HG03521 (cell line): Measurements from ENCODE around the gene MAPK8IP3.
"Not testable (repeated sequence)": the region's sequence is repeated elsewhere in the genome, so short reads cannot be mapped to it uniquely, and the experiment has no call there.

ENCODE experiments used
- ATAC-seq: cut with Tn5 transposase; IDR thresholded peaks from one replicate; pipeline ENCODE4 v1.9.1; 2021; ENCODE audit warnings: mild to moderate bottlenecking, moderate library complexity; ENCODE audit not compliant: unreplicated experiment

MAPK8IP3 gene

GRCh38 chr16:1678500-1679098 is 27.4 kb upstream of the MAPK8IP3 start:
- ATAC-seq: peak; percentile 11

GRCh38 chr16:1680361-1680760 is 25.6 kb upstream of the MAPK8IP3 start:
- ATAC-seq: no peak

DNA sequence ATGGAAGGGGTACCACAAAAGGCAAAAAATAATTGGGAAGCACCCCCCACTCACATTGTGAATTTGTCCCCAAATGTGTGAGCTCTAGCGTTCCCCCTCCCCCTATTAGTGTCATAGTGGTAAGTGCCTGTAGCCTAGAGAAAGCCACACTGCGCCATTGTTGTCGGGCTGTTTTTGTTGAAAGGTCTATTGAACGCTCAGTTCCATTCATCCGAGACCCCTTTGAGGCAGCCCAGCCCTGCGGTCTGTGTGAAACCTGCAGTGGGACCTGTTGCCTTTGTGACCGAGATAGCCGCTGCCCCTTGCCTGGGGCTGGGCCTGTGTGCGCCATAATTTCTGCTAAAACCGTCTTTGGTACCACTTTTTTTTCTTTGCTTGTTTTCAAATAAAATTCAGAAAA is 25.0 kb upstream of the MAPK8IP3 start:
- no peak for ATAC-seq

DNA sequence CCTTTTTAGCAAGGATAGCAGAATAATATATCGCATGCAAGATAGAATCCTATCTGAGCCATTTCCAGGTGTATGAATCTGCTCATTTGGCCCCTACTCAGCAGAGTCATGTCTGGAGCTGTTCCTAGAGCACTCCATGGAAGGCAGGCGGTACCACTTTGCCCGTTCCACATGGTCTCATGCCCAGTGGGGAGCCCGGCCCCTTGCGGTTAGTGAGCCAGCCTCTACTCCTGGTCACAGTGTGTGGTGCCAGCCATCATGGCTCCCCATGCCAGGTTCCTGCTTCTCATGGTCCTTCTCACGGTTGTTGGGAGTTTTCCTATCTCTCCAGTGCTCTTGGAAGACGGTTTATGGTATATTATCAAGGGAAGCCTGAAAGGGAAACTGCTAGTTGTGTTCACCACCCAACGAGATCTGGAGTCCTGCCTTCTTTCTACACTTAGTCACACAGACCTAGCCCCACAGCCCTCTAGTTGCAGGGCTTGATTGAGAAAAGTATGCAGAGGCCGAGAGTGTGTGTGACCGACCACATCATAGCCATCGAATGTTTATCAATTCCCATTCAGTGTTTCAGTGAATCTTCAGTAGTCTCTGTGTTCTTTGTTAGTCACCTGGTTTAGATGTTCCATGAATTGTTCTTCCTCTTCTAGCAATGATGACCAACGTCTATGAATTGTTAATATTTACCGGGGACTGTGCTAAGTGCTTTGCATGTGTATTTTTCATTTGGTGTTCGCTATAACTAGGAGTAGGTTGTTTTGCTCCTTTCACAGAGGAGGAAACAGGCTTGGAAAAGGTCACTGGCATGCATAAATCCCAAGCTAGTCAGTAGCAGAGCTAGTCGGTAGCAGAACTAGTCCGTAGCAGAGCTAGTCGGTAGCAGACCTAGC is 18.3 kb upstream of the MAPK8IP3 start:
- ATAC-seq: no peak

GRCh38 chr16:1688807-1689560 is 17.0 kb upstream of the MAPK8IP3 start:
- no peak for ATAC-seq

DNA sequence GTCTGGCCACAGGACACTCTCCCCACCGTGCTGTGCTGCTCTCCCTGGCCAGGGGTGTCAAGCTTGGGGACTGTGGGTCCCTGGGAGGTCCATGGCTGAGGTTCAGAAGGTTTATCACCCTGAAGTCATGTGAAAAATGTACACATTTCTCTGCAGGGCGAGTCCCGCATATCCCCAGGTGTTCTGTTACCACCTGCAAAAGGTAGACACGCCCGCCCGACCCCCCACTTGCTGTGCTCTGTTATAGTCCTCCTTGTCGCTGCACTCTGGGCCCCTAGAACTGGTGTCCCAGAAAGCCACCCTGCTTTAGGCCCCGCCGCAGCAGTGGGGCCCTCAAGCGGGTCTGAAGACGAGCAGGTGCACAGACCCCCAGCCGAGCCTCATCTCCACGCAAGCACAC is 16.1 kb upstream of the MAPK8IP3 start:
- ATAC-seq: no peak

GRCh38 chr16:1690810-1691209 is 15.2 kb upstream of the MAPK8IP3 start:
- no peak for ATAC-seq

GRCh38 chr16:1691276-1691675 is 14.7 kb upstream of the MAPK8IP3 start:
- no peak for ATAC-seq

DNA sequence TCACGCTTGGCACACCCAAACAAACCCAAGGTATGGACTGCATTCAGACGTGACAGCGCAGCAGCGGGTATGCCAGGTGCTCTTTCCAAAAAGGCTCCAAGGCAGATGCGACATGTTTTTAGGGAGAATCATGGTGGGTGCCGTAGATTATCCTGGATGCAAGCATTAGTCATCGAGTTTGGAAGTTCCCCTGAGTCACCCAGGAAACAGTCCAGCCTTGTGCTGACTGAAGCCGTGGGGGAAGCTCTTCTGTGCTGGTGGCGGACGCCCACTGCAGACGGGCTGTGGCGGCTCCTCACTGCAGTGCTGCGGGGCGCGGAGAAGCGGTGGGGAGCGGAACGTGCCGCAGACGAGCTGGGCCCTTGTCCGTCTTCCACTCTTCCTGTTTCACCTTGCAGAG is 14.0 kb upstream of the MAPK8IP3 start:
- no peak for ATAC-seq

DNA sequence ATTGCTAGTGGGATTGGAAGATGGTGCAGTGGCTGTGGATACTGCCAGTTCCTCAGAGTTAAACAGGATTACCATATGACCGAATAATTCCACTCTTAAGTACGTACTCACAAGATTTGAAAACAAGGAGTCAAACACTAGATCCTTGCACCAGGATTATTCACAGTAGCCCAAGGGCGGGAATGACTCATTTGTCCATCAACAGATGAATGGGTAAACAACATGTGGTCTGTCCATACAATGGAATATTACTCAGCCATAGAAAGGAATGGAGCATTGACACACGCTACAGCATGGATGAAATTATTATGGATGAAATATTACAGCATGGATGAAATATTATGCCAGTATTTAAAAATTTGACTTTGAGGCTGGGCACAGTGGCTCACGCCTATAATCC is 9.1 kb upstream of the MAPK8IP3 start:
- ATAC-seq: no peak

- ATAC-seq: no peak
Measured at GRCh38 chr16:1698680-1699079, 7.3 kb upstream of the MAPK8IP3 start.

DNA sequence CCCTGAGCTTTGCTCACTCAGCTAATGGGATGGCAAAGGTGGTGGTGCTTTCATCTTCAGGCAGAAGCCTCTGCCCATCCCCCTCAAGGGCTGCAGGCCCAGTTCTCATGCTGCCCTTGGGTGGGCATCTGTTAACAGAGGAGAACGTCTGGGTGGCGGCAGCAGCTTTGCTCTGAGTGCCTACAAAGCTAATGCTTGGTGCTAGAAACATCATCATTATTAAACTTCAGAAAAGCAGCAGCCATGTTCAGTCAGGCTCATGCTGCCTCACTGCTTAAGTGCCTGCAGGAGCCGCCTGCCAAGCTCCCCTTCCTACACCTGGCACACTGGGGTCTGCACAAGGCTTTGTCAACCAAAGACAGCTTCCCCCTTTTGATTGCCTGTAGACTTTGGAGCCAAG is 5.7 kb upstream of the MAPK8IP3 start:
- ATAC-seq: no peak

DNA sequence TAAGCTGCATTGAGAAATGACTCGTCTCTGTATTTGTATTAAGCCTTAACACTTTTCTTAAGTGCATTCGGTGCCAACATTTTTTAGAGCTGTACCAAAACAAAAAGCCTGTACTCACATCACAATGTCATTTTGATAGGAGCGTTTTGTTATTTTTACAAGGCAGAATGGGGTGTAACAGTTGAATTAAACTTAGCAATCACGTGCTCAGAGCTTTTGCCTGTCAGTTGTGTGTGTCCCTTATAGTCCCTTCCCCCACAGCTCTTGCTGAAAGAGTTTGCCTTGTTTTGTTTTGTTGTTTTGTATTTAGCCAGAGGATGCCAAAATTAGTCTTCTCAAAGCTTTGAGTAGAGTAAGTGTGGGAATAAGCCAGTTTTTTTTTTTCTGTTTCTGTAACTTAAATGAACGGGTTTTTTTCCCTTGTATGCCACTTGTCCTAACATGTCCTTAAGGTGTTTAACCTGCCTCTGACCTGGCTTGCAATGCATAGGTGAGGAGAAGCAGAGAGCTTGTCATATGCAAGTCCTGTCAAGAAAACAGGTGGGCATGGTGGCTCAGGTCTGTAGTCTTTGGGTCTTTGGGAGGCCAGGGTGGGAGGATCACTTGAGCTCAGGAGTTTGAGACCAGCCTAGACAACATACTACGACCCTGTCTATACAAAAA is 4.6 kb upstream of the MAPK8IP3 start:
- ATAC-seq: no peak

- not testable (repeated sequence) for ATAC-seq
Measured at GRCh38 chr16:1705324-1705687, 689 bp upstream of the MAPK8IP3 start.

DNA sequence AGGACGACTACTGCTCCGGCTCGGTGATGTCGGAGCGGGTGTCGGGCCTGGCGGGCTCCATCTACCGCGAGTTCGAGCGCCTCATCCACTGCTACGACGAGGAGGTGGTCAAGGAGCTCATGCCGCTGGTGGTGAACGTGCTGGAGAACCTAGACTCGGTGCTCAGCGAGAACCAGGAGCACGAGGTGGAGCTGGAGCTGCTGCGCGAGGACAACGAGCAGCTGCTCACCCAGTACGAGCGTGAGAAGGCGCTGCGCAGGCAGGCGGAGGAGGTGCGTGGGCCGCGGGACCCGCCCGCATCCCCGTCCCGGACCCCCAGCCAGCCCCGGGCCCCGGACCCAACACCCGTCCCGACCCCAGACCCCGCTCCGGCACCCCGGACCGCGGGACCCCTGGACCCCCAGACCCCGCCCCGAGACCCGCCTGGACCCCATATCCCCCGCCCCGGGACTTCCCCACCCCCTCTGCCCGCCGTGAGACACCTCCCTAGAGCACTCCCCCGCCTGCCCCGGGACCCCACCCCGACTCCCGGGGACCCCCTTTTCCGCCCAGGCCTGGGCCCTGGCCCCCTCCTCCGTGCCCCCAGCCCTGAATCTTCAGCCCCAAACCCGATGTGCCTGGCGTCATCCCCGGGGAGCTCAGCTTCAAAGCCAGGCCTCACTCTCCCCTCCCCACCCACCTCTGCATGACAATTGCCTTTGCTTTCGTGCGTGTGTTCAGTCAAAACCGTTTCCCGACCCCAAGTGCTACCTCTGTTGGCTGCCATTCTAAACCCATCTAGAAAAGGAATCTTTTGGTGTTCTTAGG is 594 bp downstream of the MAPK8IP3 start:
- ATAC-seq: peak; percentile 9

DNA sequence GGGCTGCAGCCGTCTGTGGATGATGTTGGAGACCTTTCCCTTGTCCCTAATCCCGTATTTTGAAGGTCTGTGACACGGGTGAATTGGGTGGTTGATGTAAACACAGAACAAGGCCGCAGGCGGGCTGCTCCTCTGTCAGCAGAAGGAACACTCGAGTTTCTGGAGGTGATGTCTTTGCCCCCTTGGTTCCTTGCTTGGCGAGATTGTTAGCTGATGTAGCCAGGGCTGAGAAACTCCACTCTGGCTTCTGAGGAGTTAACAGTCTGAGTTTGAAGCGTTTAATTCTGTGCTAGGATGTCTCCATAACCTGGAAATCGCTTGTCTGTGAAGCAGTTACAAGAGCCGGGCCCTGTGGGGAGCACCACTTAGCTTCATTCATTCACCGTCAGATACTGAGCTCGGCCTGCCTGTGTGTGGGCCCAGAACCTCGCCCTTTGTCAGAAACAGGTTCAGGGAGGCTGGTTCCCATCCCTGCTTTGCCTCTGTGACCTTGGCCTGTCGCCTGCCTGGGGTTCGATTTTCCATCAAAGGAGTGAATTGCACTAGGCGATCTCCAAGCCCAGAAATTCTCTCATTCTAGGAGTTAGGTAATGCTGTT is 1.3 kb downstream of the MAPK8IP3 start:
- no peak for ATAC-seq

- ATAC-seq: no peak
Measured at GRCh38 chr16:1708083-1708767, 2.2 kb downstream of the MAPK8IP3 start.

GRCh38 chr16:1708768-1709180 is 2.8 kb downstream of the MAPK8IP3 start:
- ATAC-seq: no peak

DNA sequence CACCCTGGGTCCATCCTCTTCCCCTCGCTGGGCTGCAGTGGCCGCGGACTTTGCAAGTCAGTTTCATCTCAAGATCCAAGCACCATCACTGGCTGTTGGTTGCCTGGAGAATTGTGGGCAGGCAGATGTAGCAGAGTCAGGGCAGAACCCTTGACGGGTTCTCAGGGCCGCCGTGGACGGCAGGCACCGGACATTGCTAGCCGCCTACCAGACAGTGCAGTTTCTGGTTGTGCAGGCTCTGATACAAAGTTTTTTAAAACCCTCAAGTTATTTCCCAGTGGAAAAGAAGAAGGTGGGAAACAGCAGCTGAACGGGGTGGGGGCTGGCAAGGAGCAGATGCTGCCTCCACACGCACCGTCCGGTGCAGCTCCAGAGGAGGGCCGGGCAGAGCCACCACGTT is 3.4 kb downstream of the MAPK8IP3 start:
- ATAC-seq: no peak
